ENCODE results near the gene OR4C45.
"Not testable (repeated sequence)": the region's sequence is repeated elsewhere in the genome, so short reads cannot be mapped to it uniquely, and the experiment has no call there.

- TF ChIP-seq CTCF (conservative IDR thresholded peaks at IDR 0.05; ENCODE audit: low read depth, low read length); SMC3 (IDR thresholded peaks at IDR 0.05; ENCODE audit: low read depth, low read length); POLR2A (IDR thresholded peaks at IDR 0.05; ENCODE audit: low read depth, low read length); BHLHE40 (IDR thresholded peaks at IDR 0.05; ENCODE audit: low read depth, low read length): not testable (repeated sequence)
Observed at GRCh38 chr11:50036239-50036638, 3.6 kb downstream of the OR4C45 start.
